ENCODE measurements around the gene ARID5B.

The ARID5B gene

GRCh38 chr10:62048919-62049623, 147.6 kb downstream of the ARID5B start:
- H3K4me3 ChIP-seq (ENCODE audit: low read depth, low read length), result peak overlapping the region; percentile 37
- POLR2A ChIA-PET, result interaction anchor here (0.8 to 2.6 kb wide), 3 partner anchors 10 to 335 kb away, joined by 3 to 11 read pairs (median 4); no protein-coding TSS in a partner anchor
- CTCF ChIA-PET, result interaction anchor here (0.6 to 3.8 kb wide), 8 partner anchors 10 to 216 kb away, joined by 3 to 31 read pairs (median 4); no protein-coding TSS in a partner anchor
- H3K27ac ChIP-seq (ENCODE audit: extremely low read depth, low read depth, low read length), result peak overlapping the region; percentile 47
- H3K9me3 ChIP-seq (ENCODE audit: control insufficient read depth, insufficient read depth, low read depth, low read length), result no peaks in the 10 kb centered on the region
- peaks cover 0 to 15% of the 10 kb centered on the region in 2 experiments; a peak in 1 of 3 replicates for H3K36me3 ChIP-seq (ENCODE audit: control insufficient read depth in 2 of 2, insufficient read depth in 1 of 2, low read length in 2 of 2)
- peaks cover 40% of the 10 kb centered on the region for H3K4me1 ChIP-seq (ENCODE audit: control insufficient read depth, insufficient read depth, low read length)
- peak; percentile 98 for TF ChIP-seq TRIM28 (IDR thresholded peaks at IDR 0.05; ENCODE audit: borderline replicate concordance, low read length)
- TF ChIP-seq IKZF3 (tag by site-specific recombination; IDR thresholded peaks at IDR 0.05), result peak; percentile 95
- no peak for TF ChIP-seq YY2 (tag by site-specific recombination; IDR thresholded peaks at IDR 0.05)
- no peak for TF ChIP-seq ZNF350 (tag by site-specific recombination; IDR thresholded peaks at IDR 0.05)
- no peak for TF ChIP-seq ZNF133 (tag by site-specific recombination; IDR thresholded peaks at IDR 0.05)
- no peak; the same call in 1 of the 2 replicates for TF ChIP-seq ZFP37 (tag by site-specific recombination; IDR thresholded peaks at IDR 0.05)
- TF ChIP-seq BCL11B (tag by site-specific recombination; IDR thresholded peaks at IDR 0.05; ENCODE audit: low read depth), result no peak
- no peak; the same call in 1 of the 2 replicates for TF ChIP-seq ZNF792 (tag by site-specific recombination; IDR thresholded peaks at IDR 0.05)
- no peak for TF ChIP-seq ZNF221 (tag by site-specific recombination; IDR thresholded peaks at IDR 0.05; ENCODE audit: borderline replicate concordance)
- no peak for TF ChIP-seq ZNF707 (tag by site-specific recombination; IDR thresholded peaks at IDR 0.05)
- TF ChIP-seq ZNF24 (tag by site-specific recombination; IDR thresholded peaks at IDR 0.05), result peak; percentile 88
- TF ChIP-seq ZNF701 (tag by site-specific recombination; IDR thresholded peaks at IDR 0.05), result no peak
- no peak; the same call in 1 of the 2 replicates for TF ChIP-seq PBX3 (CRISPR knock-in tag; IDR thresholded peaks at IDR 0.05)
- peak; percentile 77 for TF ChIP-seq ZNF335 (tag by site-specific recombination; conservative IDR thresholded peaks at IDR 0.05)
- TF ChIP-seq ZNF639 (tag by site-specific recombination; IDR thresholded peaks at IDR 0.05), result no peak; the same call in 1 of the 2 replicates
- TF ChIP-seq ZNF600 (tag by site-specific recombination; IDR thresholded peaks at IDR 0.05), result peak; percentile 100
- TF ChIP-seq ZNF155 (tag by site-specific recombination; IDR thresholded peaks at IDR 0.05), result no peak
- no peak for TF ChIP-seq ZNF791 (tag by site-specific recombination; IDR thresholded peaks at IDR 0.05)
- TF ChIP-seq ZNF473 (tag by site-specific recombination; IDR thresholded peaks at IDR 0.05), result no peak
- TF ChIP-seq ZNF664 (tag by site-specific recombination; IDR thresholded peaks at IDR 0.05), result 0 out of 2 replicates have a peak, but pooled peaks have one; percentile 9
- TF ChIP-seq ZBTB49 (tag by site-specific recombination; IDR thresholded peaks at IDR 0.05; ENCODE audit: low read depth), result no peak
- TF ChIP-seq ZBTB21 (tag by site-specific recombination; IDR thresholded peaks at IDR 0.05), result no peak
- TF ChIP-seq ZNF426 (tag by site-specific recombination; IDR thresholded peaks at IDR 0.05), result no peak
- TF ChIP-seq INSM2 (tag by site-specific recombination; IDR thresholded peaks at IDR 0.05), result no peak
- TF ChIP-seq ZNF16 (tag by site-specific recombination; IDR thresholded peaks at IDR 0.05; ENCODE audit: low read depth), result no peak
- TF ChIP-seq ZSCAN16 (tag by site-specific recombination; IDR thresholded peaks at IDR 0.05), result peak; percentile 91
- no peak for TF ChIP-seq CTCF (tag by site-specific recombination; IDR thresholded peaks at IDR 0.05)
- TF ChIP-seq ZNF837 (tag by site-specific recombination; IDR thresholded peaks at IDR 0.05), result no peak
- no peak for TF ChIP-seq ZNF521 (tag by site-specific recombination; IDR thresholded peaks at IDR 0.05)
- peak; percentile 93 for TF ChIP-seq SP7 (tag by site-specific recombination; IDR thresholded peaks at IDR 0.05)
- TF ChIP-seq ZNF146 (tag by site-specific recombination; IDR thresholded peaks at IDR 0.05), result no peak
- no peak for TF ChIP-seq ZNF2 (tag by site-specific recombination; IDR thresholded peaks at IDR 0.05)

Measured in HEK293 (cell line).